GM15510 (cell line): ENCODE results near the gene GUCY1B1.
A peak's percentile ranks its signal among the peaks of the same experiment; 100 is the strongest.

ENCODE experiments used
- POLR2A ChIP-seq: IDR thresholded peaks from 3 replicates; pipeline ENCODE4 v1.6.1; 2011; ENCODE audit warnings: borderline replicate concordance; ENCODE audit not compliant: insufficient read length; ENCODE audit errors: extremely low read depth

Gene GUCY1B1

DNA sequence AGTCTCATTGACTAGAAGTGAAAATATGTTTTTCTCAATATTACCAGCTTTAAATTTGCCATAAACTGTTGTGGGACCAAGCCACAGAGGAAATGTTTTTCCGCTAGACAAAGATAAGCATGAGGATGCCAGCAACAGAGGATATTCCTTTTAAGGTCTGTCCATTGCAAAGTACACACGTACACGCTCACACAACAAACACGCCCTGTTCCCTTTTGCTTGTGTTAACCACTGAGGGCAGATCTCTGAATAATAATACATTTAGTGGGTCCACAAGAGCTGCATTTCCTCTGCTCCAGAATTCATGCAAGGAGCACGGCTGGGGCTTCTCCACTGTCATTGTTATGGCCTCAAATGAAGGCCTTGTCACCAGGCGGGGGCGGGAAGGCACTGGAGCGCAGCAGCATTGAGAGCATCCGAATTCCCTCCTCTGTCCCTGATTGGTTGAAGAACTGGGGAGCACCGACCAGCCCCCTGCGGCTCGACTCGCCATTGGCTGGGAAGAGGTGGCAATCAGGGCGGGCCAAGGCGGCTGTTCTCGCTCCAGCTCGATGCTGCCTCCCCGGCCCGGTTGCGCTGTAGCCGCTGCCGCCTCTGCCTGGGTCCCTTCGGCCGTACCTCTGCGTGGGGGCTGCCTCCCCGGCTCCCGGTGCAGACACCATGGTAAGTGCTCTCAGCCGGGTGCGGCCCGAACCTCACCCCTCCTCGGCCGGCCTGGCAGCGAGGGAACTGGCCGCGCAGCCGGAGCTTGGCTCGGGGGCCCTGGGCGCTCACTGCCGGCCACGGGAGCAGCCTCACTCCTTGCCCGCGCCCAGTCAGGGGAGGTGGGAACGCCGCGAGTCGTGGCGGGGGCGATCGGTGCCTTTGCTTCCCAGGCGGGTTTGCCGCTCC lies at the start of gene GUCY1B1:
TSS of gene GUCY1B1 (plus strand) at position 541 of the 891 bp plus-strand sequence. CDS start at position 661, 120 bp downstream.
- peak; percentile 46 for TF ChIP-seq POLR2A

GRCh38 chr4:155709918-155710317 lies 48.9 kb upstream of the GUCY1B1 start:
- TF ChIP-seq POLR2A: no peak

GRCh38 chr4:155711556-155711955 lies 47.3 kb upstream of the GUCY1B1 start:
- no peak for TF ChIP-seq POLR2A

DNA sequence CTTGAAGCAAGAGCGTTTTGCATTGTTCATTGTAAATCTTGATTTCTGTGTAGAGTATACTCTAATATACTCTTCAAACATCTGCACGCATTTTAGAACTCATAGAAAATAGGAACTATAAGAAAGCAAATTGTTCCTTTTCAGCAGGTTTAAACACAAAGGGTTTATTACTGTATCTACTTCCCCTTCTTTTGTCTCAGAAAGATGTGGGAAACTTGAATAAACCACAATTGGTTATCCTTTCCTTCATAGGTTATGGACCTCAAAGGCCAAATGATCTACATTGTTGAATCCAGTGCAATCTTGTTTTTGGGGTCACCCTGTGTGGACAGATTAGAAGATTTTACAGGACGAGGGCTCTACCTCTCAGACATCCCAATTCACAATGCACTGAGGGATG lies 46.0 kb upstream of the GUCY1B1 start:
- TF ChIP-seq POLR2A: no peak

- TF ChIP-seq POLR2A: no peak
Observed at GRCh38 chr4:155713911-155714310, 44.9 kb upstream of the GUCY1B1 start.

DNA sequence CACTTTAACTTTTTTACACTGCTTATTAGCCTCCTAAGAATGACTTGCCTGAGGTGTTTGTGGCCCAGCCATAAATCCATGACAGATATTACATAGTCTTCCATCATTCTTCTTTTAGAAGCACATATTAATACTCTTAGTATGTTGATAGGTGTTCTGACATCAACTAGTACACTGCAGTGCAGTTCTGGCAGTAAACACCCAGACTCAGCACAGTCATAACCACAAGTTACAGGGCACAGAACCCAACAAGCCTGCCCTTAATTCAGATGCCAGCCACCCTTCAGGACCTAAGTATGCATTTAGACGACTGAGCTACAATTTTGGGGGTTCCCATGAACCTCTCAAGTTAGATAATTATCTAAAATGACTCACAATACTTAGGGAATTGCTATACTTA lies 36.5 kb upstream of the GUCY1B1 start:
- TF ChIP-seq POLR2A: no peak

- no peak for TF ChIP-seq POLR2A
Observed at GRCh38 chr4:155722816-155723499, 35.9 kb upstream of the GUCY1B1 start.

GRCh38 chr4:155724731-155725130 lies 34.1 kb upstream of the GUCY1B1 start:
- no peak for TF ChIP-seq POLR2A

DNA sequence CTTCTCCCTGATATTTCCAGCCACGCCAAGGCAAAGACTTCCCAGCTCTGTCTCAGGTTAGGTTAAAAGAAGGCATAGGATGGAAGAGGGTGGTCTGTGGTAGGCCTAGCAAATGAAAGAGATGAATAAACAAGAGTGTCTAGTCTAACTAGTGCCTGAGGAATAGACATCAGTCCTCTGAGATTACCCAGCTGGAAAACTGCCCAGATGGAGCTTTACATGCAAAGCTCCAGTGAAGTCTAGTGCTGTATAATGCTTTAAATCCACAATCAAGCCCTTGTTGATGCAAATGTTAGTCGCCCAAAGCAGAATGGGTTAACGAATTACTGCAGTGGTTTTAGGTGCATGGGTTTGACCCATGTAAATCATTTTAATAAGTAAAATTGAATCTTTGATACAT lies 24.8 kb upstream of the GUCY1B1 start:
- TF ChIP-seq POLR2A: no peak

DNA sequence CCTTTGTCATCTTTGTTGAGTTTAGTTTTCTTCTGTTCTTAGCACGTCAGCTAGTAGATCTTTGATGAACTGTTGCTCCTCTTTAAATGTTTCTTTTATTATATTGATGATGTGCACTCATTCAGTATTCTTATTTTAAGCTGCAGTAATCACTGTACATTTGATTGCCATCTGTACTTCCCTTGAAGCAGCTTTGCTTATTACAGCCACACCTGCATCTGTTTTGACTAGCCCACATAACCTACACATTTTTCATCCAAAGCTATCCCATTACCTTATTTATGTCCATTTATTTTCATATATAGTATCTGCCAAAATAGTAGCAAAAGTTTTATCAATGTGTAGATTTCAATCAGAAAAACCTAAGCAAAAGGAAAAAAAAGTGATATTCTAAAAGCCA lies 23.9 kb upstream of the GUCY1B1 start:
- TF ChIP-seq POLR2A: no peak

GRCh38 chr4:155735496-155735895 lies 23.3 kb upstream of the GUCY1B1 start:
- no peak for TF ChIP-seq POLR2A

GRCh38 chr4:155738548-155738947 lies 20.3 kb upstream of the GUCY1B1 start:
- TF ChIP-seq POLR2A: no peak

DNA sequence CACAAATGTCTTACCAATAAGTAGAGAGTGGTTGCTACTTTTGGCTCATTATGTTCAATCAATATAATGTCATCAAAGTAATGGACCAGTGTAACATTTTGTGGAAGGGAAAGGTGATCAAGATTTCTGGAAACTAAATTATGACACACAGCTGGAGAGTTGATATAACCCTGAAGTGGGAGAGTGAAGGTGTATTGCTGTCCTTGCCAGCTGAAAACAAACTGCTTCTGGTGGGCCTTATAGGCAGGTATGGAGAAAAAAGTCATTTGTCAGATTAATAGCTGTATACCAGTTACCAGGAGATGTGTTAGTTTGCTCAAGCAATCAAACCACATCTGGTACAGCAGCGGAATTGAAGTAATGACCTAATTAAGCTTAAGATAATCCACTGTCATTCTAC lies 17.3 kb upstream of the GUCY1B1 start:
- no peak for TF ChIP-seq POLR2A

DNA sequence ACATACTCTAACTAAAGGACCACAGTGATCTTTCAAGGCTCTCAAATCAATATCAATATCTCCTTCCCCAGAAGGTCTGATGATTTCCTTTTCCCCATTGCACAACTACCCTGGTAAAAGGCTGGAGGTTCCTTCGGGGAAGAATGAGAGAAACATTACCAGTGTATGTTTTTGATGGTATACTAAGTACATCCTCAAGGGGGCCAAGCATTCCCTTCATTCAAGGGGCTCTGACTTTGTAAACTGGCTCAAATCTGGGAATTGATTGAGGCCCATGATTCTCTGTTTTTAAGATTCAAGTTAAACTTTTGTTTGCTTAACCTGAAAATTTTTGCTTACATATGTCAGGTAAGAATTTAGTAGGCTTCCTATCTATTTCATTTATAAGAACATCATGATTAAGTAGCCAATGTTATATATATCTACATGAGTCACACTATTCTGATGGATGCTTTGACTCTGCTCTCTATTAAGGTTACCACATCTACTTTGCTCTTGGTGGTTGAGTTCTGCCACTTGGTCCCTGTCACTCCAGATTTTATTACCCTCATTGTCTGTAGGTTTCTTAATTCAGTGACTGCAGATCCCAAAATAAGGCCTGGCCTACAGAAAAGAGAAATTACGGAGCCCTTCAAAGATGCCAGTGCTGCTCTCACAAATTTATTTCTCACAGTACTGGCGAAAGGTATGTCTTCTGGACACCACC lies 16.4 kb upstream of the GUCY1B1 start:
- no peak for TF ChIP-seq POLR2A

DNA sequence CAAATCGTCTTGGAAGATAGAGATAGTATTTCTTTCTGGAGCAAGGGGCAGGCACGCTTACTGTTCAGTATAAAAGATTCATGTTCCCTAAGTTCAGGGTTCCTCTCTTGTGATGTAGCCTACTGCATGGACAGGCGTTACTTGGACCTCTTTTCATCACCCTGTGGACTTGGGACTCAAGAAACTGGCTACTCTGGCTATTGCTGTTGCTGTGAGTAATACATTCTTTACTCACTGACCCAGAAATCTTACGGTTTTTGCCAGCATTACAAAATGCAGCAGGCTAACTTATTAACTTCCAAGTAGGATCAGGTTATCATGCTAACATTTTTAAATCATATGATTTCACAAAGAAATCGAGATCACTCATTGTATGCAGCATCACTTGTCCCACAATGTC lies 12.8 kb upstream of the GUCY1B1 start:
- TF ChIP-seq POLR2A: no peak
